Trophoblast cell (in vitro differentiated cells and primary cell): ENCODE measurements around the gene CKM.
A peak's percentile ranks its signal among the peaks of the same experiment; 100 is the strongest.

ENCODE experiments used
- DNase-seq, 2 donors: peaks; one replicate each; pipeline ENCODE4 v3.0.0-alpha.2; 2016
- H2AFZ ChIP-seq: 2 replicates; pipeline ENCODE4 v1.6.1; 2013; ENCODE audit warnings: low read length, moderate library complexity, mild to moderate bottlenecking; ENCODE audit not compliant: insufficient read depth, poor library complexity
- H2AK5ac ChIP-seq: 2 replicates; pipeline ENCODE4 v1.6.1; 2013; ENCODE audit warnings: mild to moderate bottlenecking, low read length
- H2BK120ac ChIP-seq: 2 replicates; pipeline ENCODE4 v1.6.1; 2013; ENCODE audit warnings: low read length, mild to moderate bottlenecking, moderate library complexity; ENCODE audit not compliant: insufficient read depth, poor library complexity
- H2BK12ac ChIP-seq: 2 replicates; pipeline ENCODE4 v1.6.1; 2013; ENCODE audit warnings: mild to moderate bottlenecking, low read length, moderate library complexity
- H2BK5ac ChIP-seq: 2 replicates; pipeline ENCODE4 v1.6.1; 2013; ENCODE audit warnings: low read length, low read depth, moderate library complexity, mild to moderate bottlenecking; ENCODE audit not compliant: poor library complexity
- H3K14ac ChIP-seq: 2 replicates; pipeline ENCODE4 v1.6.1; 2013; ENCODE audit warnings: mild to moderate bottlenecking, low read length
- H3K18ac ChIP-seq: 2 replicates; pipeline ENCODE4 v1.6.1; 2013; ENCODE audit warnings: mild to moderate bottlenecking, low read length
- H3K23ac ChIP-seq: 2 replicates; pipeline ENCODE4 v1.6.1; 2013; ENCODE audit warnings: low read length
- H3K27ac ChIP-seq: 2 replicates; pipeline ENCODE4 v1.5.1; 2013; ENCODE audit warnings: low read depth, mild to moderate bottlenecking, inconsistent platforms, low read length, moderate library complexity
- H3K27me3 ChIP-seq: 2 replicates; pipeline ENCODE4 v1.6.1; 2013; ENCODE audit warnings: inconsistent platforms, mild to moderate bottlenecking, low read length, moderate library complexity; ENCODE audit not compliant: insufficient read depth
- H3K36me3 ChIP-seq, 2 experiments: 1 replicate in 1 of 2; 2 replicates in 1 of 2; pipeline ENCODE4 v1.6.1; 2013; ENCODE audit warnings: low read length in 2 of 2, mild to moderate bottlenecking in 2 of 2, moderate library complexity in 1 of 2; ENCODE audit not compliant: insufficient read depth in 2 of 2, control insufficient read depth in 1 of 2
- H3K4ac ChIP-seq: 2 replicates; pipeline ENCODE4 v1.6.1; 2013; ENCODE audit warnings: low read depth, mild to moderate bottlenecking, low read length, moderate library complexity
- H3K4me1 ChIP-seq, 2 experiments: 1 replicate in 1 of 2; 2 replicates in 1 of 2; pipeline ENCODE4 v1.6.1; 2013; ENCODE audit warnings: low read length in 2 of 2, mild to moderate bottlenecking in 2 of 2, moderate library complexity in 1 of 2; ENCODE audit not compliant: insufficient read depth in 2 of 2, control insufficient read depth in 1 of 2
- H3K4me2 ChIP-seq: 2 replicates; pipeline ENCODE4 v1.6.1; 2013; ENCODE audit warnings: inconsistent platforms, mild to moderate bottlenecking, low read length, moderate library complexity
- H3K4me3 ChIP-seq: 2 replicates; pipeline ENCODE4 v1.5.1; 2013; ENCODE audit warnings: mild to moderate bottlenecking, low read depth, low read length, inconsistent platforms
- H3K79me1 ChIP-seq: one replicate; pipeline ENCODE4 v1.6.1; 2013; ENCODE audit warnings: low read length
- H3K79me2 ChIP-seq: 2 replicates; pipeline ENCODE4 v1.6.1; 2013; ENCODE audit warnings: low read length, mild to moderate bottlenecking; ENCODE audit not compliant: control insufficient read depth, insufficient read depth, poor library complexity
- H3K9ac ChIP-seq: 2 replicates; pipeline ENCODE4 v1.6.1; 2013; ENCODE audit warnings: mild to moderate bottlenecking, low read length
- H3K9me3 ChIP-seq: 2 replicates; pipeline ENCODE4 v1.6.1; 2013; ENCODE audit warnings: low read depth, mild to moderate bottlenecking, control low read depth, inconsistent platforms, low read length; ENCODE audit not compliant: insufficient read depth
- H4K12ac ChIP-seq: 2 replicates; pipeline ENCODE4 v1.6.1; 2013; ENCODE audit warnings: low read depth, mild to moderate bottlenecking, low read length, moderate library complexity
- H4K8ac ChIP-seq: 2 replicates; pipeline ENCODE4 v1.6.1; 2013; ENCODE audit warnings: low read depth, mild to moderate bottlenecking, low read length, moderate library complexity
- H4K91ac ChIP-seq: one replicate; pipeline ENCODE4 v1.6.1; 2013; ENCODE audit warnings: low read depth, mild to moderate bottlenecking, low read length, moderate library complexity
- WGBS: extraction: QIAGEN DNeasy Blood & Tissue Kit; methylation state at CpG from one replicate; pipeline ENCODE4 v1.1.7; 2013; ENCODE audit warnings: missing lambda C conversion rate; ENCODE audit not compliant: insufficient read length, insufficient coverage; ENCODE audit errors: extremely low coverage; 5-methylcytosine and 5-hydroxymethylcytosine counted together

Gene CKM

DNA sequence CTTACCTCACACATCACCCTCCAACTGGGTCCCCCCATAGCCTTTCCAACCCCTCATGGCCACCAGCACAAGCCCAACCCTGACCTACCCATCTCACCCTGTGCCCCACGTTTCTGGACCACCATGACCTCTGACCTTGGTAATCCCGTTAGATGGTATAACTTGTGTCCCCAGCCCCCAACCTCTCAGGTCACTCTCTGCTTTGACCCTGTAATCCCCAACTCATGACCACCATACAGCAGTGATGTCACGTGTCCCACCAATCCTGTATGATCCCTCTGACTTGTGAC, 26.4 kb upstream of the CKM start:
- no peak overlapping the region for H2AFZ ChIP-seq
- H4K91ac ChIP-seq, result no peak overlapping the region
- H3K4me3 ChIP-seq, result no peak overlapping the region
- H3K18ac ChIP-seq, result no peak overlapping the region
- H3K9me3 ChIP-seq, result peaks cover 4% of the 10 kb centered on the region
- no peak overlapping the region for H3K9ac ChIP-seq
- no peaks in the 10 kb centered on the region for H3K79me2 ChIP-seq
- WGBS, result no CpG with 5 or more reads among the region's 3 CpGs
- no peak for DNase-seq
- no peak overlapping the region for H2BK120ac ChIP-seq
- no peaks in the 10 kb centered on the region for H3K4me1 ChIP-seq
- H3K14ac ChIP-seq, result no peak overlapping the region
- H3K23ac ChIP-seq, result no peak overlapping the region
- H4K8ac ChIP-seq, result no peak overlapping the region
- no peak overlapping the region for H3K27ac ChIP-seq
- no peaks in the 10 kb centered on the region for H3K79me1 ChIP-seq
- H3K4me2 ChIP-seq, result no peak overlapping the region
- no peaks in the 10 kb centered on the region for H3K27me3 ChIP-seq
- no peak overlapping the region for H2BK12ac ChIP-seq
- no peak overlapping the region for H2AK5ac ChIP-seq
- H4K12ac ChIP-seq, result no peak overlapping the region
- peaks cover 41 to 51% of the 10 kb centered on the region in 2 experiments for H3K36me3 ChIP-seq
- no peak overlapping the region for H3K4ac ChIP-seq
- H2BK5ac ChIP-seq, result no peak overlapping the region

DNA sequence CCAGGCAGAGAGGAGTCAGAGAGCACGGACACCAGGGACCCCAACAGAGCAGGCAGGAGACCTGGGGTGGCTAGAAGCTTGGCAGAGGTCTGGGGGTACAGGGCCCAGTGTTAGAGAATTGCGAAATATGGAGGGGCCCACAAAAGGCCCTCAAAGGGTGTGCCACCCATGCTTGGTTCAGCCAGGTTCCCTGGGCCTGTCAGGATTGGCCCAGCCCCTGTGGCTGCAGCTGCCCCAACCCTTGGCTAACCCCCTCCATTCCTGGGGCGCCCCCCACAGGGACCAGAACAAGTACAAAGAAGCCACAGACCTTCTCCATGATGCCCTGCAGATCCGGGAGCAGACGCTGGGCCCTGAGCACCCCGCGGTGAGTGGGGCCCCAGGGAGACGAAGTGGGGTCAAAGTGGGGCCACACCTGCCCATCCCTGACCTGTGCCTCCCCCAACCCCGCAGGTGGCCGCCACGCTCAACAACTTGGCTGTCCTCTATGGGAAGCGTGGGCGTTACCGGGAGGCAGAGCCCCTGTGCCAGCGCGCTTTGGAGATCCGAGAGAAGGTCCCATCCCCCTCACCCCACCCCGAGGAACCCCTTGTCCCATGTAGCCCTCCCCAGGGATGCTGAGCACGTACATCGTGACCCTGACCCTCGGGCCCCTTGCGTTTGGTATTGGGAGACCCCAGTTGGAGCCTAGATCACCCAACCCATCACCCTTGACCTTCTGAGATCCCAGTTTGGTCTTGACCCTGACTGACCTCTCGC, 25.9 kb upstream of the CKM start:
- Histone ChIP-seq H3K4me2 (no peak overlapping the region), H3K27me3 (no peaks in the 10 kb centered on the region), H3K23ac (no peak overlapping the region), H3K79me1 (no peaks in the 10 kb centered on the region), H3K18ac (no peak overlapping the region), H2AK5ac (no peak overlapping the region), H2AFZ (no peak overlapping the region), H4K12ac (no peak overlapping the region), H3K9ac (no peak overlapping the region), H3K9me3 (peaks cover 4% of the 10 kb centered on the region), H2BK120ac (no peak overlapping the region), H2BK12ac (no peak overlapping the region), H4K8ac (no peak overlapping the region), H3K14ac (no peak overlapping the region), H3K4ac (no peak overlapping the region), H3K36me3 (peaks cover 38 to 46% of the 10 kb centered on the region in 2 experiments), H3K27ac (no peak overlapping the region), H2BK5ac (no peak overlapping the region), H3K4me3 (no peak overlapping the region), H3K4me1 (no peaks in the 10 kb centered on the region), H4K91ac (no peak overlapping the region), H3K79me2 (no peaks in the 10 kb centered on the region)
- no peak for DNase-seq
- WGBS, result no CpG with 5 or more reads among the region's 23 CpGs

GRCh38 chr19:45347570-45348366, 25.1 kb upstream of the CKM start:
- Histone ChIP-seq H3K27ac (no peak overlapping the region), H3K79me1 (no peaks in the 10 kb centered on the region), H2BK5ac (no peak overlapping the region), H2AK5ac (no peak overlapping the region), H4K12ac (no peak overlapping the region), H2BK120ac (no peak overlapping the region), H3K79me2 (no peaks in the 10 kb centered on the region), H3K4me3 (peak overlapping the region; percentile 25), H3K9me3 (peaks cover 4% of the 10 kb centered on the region), H3K9ac (no peak overlapping the region), H3K36me3 (peaks cover 31 to 38% of the 10 kb centered on the region in 2 experiments), H3K27me3 (no peaks in the 10 kb centered on the region), H3K4me1 (no peaks in the 10 kb centered on the region), H3K4me2 (no peak overlapping the region), H3K4ac (no peak overlapping the region), H3K18ac (no peak overlapping the region), H4K91ac (no peak overlapping the region), H4K8ac (no peak overlapping the region), H2BK12ac (no peak overlapping the region), H3K14ac (no peak overlapping the region), H2AFZ (no peak overlapping the region), H3K23ac (no peak overlapping the region)
- WGBS, result no CpG with 5 or more reads among the region's 25 CpGs
- DNase-seq, result no peak

GRCh38 chr19:45346449-45346848, 23.8 kb upstream of the CKM start:
- H4K8ac ChIP-seq, result no peak overlapping the region

More at GRCh38 chr19:45346449-45346848, 23.8 kb upstream of the CKM start:
- no peaks in the 10 kb centered on the region for H3K4me1 ChIP-seq
- no peak overlapping the region for H2AK5ac ChIP-seq
- H3K27me3 ChIP-seq, result peaks cover 2% of the 10 kb centered on the region
- no peak overlapping the region for H2BK5ac ChIP-seq
- peaks cover 18 to 25% of the 10 kb centered on the region in 2 experiments for H3K36me3 ChIP-seq
- H3K79me2 ChIP-seq, result no peaks in the 10 kb centered on the region
- peak in 1 of 2 donors; percentile 20 for DNase-seq
- no peak overlapping the region for H4K91ac ChIP-seq
- no peak overlapping the region for H3K18ac ChIP-seq
- H3K4ac ChIP-seq, result no peak overlapping the region
- H3K9me3 ChIP-seq, result peaks cover 9% of the 10 kb centered on the region
- H3K14ac ChIP-seq, result no peak overlapping the region
- H3K9ac ChIP-seq, result no peak overlapping the region
- H3K79me1 ChIP-seq, result no peaks in the 10 kb centered on the region
- WGBS, result no CpG with 5 or more reads among the region's 27 CpGs
- H3K27ac ChIP-seq, result no peak overlapping the region
- no peak overlapping the region for H2AFZ ChIP-seq
- H2BK12ac ChIP-seq, result no peak overlapping the region
- H3K4me3 ChIP-seq, result no peak overlapping the region
- peak overlapping the region; percentile 65 for H4K12ac ChIP-seq
- no peak overlapping the region for H3K4me2 ChIP-seq
- no peak overlapping the region for H3K23ac ChIP-seq
- H2BK120ac ChIP-seq, result no peak overlapping the region
